Measurements from ENCODE around the gene RARA.

RARA gene

GRCh38 chr17:40309031-40309948 is at the start of gene RARA:
Gene RARA, plus strand, starts transcription at chr17:40309180. Its CDS starts 22,039 bp downstream, at chr17:40331219.
- DNase-seq, result no peak

DNA sequence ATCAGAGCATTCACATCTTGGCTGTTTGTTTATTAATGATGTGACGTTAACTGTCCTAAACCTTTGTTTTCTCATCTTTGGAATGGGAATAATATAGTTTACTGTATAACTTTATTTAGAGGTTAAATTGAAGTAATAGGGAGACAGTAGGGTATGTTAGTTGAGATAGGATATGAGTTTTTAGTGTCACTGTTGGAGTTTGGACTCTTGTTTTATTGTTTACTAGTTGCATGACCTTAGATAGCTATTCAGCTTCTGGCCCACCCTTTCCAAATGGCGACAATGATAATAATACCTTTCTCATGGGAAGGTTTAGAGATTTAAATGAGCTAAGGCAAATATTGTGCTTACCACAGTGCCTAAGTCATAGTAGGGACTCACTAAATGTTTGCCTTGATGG is 49.5 kb upstream of the RARA start:
- DNase-seq, result no peak

- DNase-seq, result no peak
Measured at GRCh38 chr17:40260528-40260927, 48.5 kb upstream of the RARA start.

DNA sequence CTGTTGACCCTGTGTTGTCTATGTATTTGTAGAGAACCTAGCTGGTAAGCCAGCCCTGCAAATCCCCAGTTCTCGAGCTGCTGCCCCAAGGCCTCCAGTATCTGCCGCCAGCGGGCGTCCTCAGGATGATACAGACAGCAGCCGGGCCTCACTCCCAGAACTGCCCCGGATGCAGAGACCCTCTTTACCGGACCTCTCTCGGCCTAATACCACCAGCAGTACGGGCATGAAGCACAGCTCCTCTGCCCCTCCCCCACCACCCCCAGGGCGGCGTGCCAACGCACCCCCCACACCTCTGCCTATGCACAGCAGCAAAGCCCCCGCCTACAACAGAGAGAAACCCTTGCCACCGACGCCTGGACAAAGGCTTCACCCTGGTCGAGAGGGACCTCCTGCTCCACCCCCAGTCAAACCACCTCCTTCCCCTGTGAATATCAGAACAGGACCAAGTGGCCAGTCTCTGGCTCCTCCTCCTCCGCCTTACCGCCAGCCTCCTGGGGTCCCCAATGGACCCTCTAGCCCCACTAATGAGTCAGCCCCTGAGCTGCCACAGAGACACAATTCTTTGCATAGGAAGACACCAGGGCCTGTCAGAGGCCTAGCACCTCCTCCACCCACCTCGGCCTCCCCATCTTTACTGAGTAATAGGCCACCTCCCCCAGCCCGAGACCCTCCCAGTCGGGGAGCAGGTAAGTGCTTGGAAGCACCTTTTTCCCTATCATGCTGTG is 44.4 kb upstream of the RARA start:
- DNase-seq, result no peak

DNA sequence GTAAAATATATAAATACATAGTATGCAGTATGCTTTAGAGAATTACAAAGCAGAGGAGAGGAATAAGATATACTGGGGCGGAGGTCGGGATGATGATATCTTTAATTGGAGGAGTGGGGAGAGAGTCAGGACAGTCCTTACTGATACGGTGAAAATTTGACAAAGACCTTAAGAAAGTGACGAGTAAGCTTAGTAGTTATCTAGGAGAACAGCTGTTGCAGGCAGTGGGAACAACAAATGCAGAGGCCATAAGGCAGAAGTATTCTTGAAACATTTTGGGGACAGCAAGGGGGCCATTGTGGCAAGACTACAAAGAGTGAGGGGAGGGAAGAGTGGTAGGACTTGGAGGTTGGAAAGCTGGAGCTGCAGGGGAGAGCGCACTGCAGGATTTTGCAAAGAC is 43.6 kb upstream of the RARA start:
- DNase-seq, result no peak

GRCh38 chr17:40266882-40267281 is 42.1 kb upstream of the RARA start:
- no peak for DNase-seq

GRCh38 chr17:40268141-40268712 is 40.8 kb upstream of the RARA start:
- no peak for DNase-seq

GRCh38 chr17:40278414-40278813 is 30.6 kb upstream of the RARA start:
- DNase-seq, result no peak

DNA sequence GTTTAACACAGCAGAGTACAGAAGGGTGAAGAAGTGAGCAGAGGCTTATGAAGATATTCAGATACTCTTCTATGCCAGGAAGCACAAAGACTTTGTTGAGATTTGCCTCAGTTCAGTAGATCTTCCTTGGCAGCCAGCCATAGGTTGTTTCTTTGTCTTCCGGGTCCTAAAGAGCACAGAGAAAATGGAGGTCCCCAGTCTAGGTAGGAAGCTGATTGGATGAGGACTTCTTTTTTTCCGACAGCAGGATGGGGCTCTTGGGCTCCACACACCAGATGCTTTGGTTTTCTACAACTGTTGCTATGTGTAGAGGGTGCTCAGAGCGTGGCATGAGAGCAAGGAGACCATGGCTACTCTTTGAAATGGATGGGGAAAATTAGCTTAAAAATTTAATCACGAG is 29.6 kb upstream of the RARA start:
- no peak for DNase-seq

GRCh38 chr17:40281663-40282062 is 27.3 kb upstream of the RARA start:
- DNase-seq, result no peak

DNA sequence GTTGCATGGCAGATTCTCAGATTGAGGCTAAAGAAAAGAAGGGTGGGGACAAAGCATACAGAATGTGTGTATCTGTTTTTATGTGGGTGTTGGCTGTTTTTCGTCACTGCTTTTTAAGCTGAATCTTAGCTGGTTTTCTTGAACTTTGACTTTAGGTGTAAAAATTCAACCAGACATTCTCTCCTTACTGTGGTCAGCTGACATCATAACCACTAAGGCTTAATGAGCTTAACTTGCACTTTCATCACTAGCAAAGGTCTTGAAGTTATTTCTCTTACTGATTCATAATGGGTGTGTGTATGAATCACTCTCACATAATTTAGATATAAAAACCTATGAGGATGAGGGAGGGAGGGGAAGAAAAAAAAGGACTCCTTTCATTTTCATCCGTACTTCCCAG is 25.3 kb upstream of the RARA start:
- no peak for DNase-seq

GRCh38 chr17:40284085-40284713 is 24.8 kb upstream of the RARA start:
- DNase-seq, result no peak

DNA sequence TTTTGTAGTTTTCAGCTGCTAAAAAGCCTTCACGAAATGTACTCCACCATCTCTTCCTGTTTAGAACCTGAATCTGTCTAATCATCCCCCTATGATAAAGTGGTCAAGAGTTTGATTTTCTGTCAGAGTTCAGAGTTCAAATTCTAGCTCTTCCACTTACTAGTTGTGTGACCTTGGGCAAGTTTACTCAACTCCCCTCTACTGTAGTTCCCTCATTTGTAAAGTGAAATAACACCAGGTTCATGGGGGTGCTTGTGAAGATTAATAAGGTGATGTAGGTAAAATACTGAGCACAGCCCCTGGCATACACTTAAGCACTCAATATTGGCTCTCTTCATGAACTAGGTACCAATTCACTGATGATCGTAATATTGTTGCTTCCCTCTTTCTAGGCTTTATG is 22.5 kb upstream of the RARA start:
- DNase-seq, result no peak

- no peak for DNase-seq
Measured at GRCh38 chr17:40287159-40287493, 21.9 kb upstream of the RARA start.

- peak; percentile 99 for DNase-seq
Measured at GRCh38 chr17:40287494-40288369, 21.2 kb upstream of the RARA start, which contains the start of gene CDC6. Gene CDC6, plus strand, starts transcription at chr17:40287879. Its CDS starts 1,542 bp downstream, at chr17:40289421.

- peak; percentile 22 for DNase-seq
Measured at GRCh38 chr17:40290629-40291280, 18.2 kb upstream of the RARA start.

GRCh38 chr17:40291281-40291664 is 17.7 kb upstream of the RARA start:
- no peak for DNase-seq

DNA sequence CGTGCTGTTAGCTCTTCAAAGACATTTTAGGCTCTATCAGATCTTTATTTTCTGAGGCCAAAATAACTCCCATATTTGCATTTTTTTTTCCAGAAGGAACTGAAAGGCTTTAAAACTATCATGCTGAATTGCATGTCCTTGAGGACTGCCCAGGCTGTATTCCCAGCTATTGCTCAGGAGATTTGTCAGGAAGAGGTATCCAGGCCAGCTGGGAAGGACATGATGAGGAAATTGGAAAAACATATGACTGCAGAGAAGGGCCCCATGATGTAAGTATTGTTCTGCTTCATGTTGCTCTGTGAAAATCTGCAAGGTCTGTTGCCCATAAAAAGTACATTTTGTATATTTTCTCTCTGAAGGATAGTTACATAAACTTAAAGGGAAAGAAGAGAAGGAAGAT is 15.6 kb upstream of the RARA start:
- DNase-seq, result no peak

DNA sequence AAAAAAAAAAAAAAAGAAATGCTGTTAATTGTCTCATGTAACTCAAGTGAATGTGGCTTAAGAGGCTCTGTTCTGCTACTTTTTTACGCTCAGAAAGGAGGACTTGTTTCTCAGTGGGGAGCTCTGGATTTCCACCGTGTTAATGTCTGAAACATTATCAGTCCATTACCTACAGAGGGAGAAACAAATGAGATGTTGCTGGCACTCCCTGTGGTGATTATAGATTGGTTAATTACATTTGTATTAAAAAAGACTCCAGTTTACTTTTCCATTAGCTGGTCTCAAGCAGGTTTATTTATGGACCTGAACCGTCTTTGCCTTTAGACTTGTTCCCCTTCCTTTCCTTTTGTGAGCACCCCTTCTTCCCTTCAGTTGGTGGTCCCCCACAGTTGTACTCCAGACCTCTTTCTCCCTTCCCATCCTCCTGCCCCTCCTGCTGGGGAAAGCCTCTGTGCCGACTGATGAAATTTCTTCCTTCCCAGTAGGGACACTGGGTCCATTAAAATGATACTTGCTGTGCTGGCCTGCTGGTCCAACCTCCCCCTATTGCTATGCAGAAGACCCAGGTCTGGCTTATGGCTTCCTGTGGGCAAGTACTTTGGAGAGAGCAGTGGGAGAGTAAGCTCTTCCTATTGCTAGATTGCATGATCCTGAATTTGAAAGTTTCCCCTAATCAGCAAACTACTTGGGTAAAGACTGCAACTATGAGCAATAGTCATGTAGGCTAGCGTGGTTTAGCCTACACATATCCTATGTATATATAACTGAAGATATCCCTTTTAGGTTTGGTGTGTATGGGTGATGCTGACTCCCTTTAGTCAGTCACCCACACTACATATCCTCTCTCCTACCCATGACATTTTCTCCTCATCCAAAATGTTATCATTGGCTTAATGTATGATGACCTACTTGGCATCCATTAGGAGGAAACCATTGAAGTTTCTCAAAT is 13.2 kb upstream of the RARA start:
- DNase-seq, result no peak

DNA sequence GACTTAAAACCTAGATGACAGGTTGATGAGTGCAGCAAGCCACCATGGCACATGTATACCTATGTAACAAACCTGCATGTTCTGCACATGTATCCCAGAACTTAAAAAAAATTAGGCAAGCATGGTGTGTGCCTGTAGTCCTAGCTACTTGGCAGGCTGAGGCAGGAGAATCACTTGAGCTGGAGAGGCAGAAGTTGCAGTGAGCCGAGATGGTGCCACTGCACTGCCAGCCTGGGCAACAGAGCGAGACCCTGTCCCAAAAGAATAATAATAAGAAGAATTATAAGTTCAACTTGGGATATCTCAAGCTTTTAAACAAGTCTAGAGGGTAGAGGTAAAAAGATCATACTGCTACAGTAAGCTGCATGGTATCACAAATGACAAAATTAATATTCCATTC is 11.5 kb upstream of the RARA start:
- no peak for DNase-seq

GRCh38 chr17:40298726-40299125 is 10.3 kb upstream of the RARA start:
- no peak for DNase-seq

All from NCI-H446 treated with DMSO at 0.1 percent for 48 hours (cell line).